K562 (cell line): Measurements from ENCODE around the gene SLC7A5. TPM values are rescaled to one million over a fixed set of nuclear protein-coding genes. Genes with fewer than 3 reads are reported as not detected.
A peak's percentile ranks its signal among the peaks of the same experiment; 100 is the strongest.

Source experiments
- BHLHE40 ChIP-seq: IDR thresholded peaks from 2 replicates; pipeline ENCODE4 v1.6.1; 2011; ENCODE audit warnings: low read length, improper control_type of control experiment
- GTF2F1 ChIP-seq: IDR thresholded peaks from 2 replicates; pipeline ENCODE4 v1.6.1; 2011; ENCODE audit warnings: low read depth, low read length, improper control_type of control experiment
- NCOA6 ChIP-seq: fragments of 450-650 bp; IDR thresholded peaks from 2 replicates; pipeline ENCODE4 v1.6.1; 2017; ENCODE audit warnings: mild to moderate bottlenecking
- polyA plus RNA-seq, 8 experiments: library from polyadenylated mRNA; depleted of rRNA in 4 of 8; stranded (reverse) in 5 of 8; unstranded in 3 of 8; fragments of >200 nt; fragmentation: Nextera tagmentation in 2 of 8; fragmentation: Illumina TruSeq in 1 of 8; extraction: Ambion mirVana in 2 of 8; extraction: Trizol in 1 of 8; gene quantifications; 2 replicates each; pipeline versions ENCODE4 v1.2.1 to v1.2.3, GENCODE V29; 2011 to 2014; ENCODE audit warnings: inconsistent platforms in 1 of 8, missing spikeins in 1 of 8
- total RNA-seq, 7 experiments: library from RNA; depleted of rRNA in 6 of 7; stranded (reverse); fragments of >200 nt in 6 of 7; fragmentation: Illumina TruSeq in 2 of 7; extraction: Trizol in 2 of 7; gene quantifications; 2 replicates each; pipeline versions ENCODE4 v1.2.1 to v1.2.3, GENCODE V29; 2011 to 2021; ENCODE audit warnings: low replicate concordance in 1 of 7
- TF ChIP-seq, protein P1 (sequence below), 3 experiments: fragments of 200-800 bp in 1 of 3; fragments of 250-450 bp in 1 of 3; fragments of 450-650 bp in 1 of 3; sonication (Bioruptor Pico) in 1 of 3; sonication (Bioruptor generic) in 1 of 3; formaldehyde crosslinking in 1 of 3; IDR thresholded peaks; 2 replicates each; pipeline versions ENCODE4 v1.6.1 to v1.8.0; 2016 to 2022; ENCODE audit warnings: mild to moderate bottlenecking in 2 of 3, missing genetic modification characterization in 2 of 3, missing compliant biosample characterization in 1 of 3, moderate library complexity in 1 of 3

Gene SLC7A5
- total and polyA plus RNA-seq, 9 of the 15 experiments (the other 6 are each of a cell fraction or from before 2014, with no cell fraction given) = 1.9 to 220 (median 18.6) TPM

DNA sequence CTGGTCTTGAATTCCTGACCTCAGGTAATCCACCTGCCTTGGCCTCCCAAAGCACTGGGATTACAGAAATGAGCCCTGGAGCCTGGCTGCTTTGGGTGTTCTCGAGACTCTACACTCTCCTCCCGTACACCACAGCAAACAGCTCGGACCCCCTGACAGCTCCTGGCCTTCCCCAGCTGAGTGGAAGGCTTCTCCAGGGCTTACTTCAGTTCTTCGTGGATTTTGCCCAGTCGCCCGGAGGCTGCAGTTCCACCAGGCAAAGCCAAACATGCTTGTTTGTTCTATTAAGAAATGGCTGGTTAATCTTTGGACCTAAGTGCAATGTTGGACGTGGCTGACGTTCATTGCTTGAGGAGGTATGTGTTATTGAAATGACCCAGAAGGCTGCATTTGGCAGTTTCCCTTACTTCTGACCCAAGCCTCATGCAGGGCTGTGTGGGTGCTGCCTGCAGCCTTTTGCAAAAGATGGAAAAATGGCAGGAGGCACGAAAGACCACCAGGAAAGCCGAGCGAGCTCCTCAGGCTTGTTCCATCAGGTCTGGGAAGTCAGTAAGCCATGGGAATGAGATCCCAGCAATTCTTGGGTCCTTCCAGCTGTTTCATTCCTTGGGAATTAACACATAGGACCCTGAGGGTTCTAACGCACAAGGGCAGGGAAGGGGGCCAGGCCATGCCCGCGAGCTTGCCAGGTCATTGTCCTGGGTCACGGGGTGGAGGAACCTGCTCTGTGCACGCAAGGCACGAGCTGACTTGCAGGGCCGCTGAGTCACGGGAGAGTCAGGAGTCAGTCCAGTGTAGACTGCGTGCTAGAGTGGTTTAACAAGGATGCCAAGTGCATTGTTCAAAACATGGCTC lies 79.6 kb downstream of the SLC7A5 start (continued):
- TF ChIP-seq, protein P1, sequence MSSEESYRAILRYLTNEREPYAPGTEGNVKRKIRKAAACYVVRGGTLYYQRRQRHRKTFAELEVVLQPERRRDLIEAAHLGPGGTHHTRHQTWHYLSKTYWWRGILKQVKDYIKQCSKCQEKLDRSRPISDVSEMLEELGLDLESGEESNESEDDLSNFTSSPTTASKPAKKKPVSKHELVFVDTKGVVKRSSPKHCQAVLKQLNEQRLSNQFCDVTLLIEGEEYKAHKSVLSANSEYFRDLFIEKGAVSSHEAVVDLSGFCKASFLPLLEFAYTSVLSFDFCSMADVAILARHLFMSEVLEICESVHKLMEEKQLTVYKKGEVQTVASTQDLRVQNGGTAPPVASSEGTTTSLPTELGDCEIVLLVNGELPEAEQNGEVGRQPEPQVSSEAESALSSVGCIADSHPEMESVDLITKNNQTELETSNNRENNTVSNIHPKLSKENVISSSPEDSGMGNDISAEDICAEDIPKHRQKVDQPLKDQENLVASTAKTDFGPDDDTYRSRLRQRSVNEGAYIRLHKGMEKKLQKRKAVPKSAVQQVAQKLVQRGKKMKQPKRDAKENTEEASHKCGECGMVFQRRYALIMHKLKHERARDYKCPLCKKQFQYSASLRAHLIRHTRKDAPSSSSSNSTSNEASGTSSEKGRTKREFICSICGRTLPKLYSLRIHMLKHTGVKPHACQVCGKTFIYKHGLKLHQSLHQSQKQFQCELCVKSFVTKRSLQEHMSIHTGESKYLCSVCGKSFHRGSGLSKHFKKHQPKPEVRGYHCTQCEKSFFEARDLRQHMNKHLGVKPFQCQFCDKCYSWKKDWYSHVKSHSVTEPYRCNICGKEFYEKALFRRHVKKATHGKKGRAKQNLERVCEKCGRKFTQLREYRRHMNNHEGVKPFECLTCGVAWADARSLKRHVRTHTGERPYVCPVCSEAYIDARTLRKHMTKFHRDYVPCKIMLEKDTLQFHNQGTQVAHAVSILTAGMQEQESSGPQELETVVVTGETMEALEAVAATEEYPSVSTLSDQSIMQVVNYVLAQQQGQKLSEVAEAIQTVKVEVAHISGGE (CRISPR knock-in tag; IDR thresholded peaks at IDR 0.05) = peak in 1 of 3 experiments; percentile 28; a peak in 1 of 6 replicates
- TF ChIP-seq BHLHE40 = peak; percentile 56; the same call in 1 of the 2 replicates
- TF ChIP-seq GTF2F1 = no peak
- TF ChIP-seq NCOA6 = no peak
